HG02943 (cell line): Measurements from ENCODE around the gene DUS1L.

Experiments
- ATAC-seq: cut with Tn5 transposase; IDR thresholded peaks from one replicate; pipeline ENCODE4 v1.9.1; 2021; ENCODE audit warnings: mild to moderate bottlenecking, low read depth, moderate library complexity; ENCODE audit not compliant: unreplicated experiment

Gene DUS1L

DNA sequence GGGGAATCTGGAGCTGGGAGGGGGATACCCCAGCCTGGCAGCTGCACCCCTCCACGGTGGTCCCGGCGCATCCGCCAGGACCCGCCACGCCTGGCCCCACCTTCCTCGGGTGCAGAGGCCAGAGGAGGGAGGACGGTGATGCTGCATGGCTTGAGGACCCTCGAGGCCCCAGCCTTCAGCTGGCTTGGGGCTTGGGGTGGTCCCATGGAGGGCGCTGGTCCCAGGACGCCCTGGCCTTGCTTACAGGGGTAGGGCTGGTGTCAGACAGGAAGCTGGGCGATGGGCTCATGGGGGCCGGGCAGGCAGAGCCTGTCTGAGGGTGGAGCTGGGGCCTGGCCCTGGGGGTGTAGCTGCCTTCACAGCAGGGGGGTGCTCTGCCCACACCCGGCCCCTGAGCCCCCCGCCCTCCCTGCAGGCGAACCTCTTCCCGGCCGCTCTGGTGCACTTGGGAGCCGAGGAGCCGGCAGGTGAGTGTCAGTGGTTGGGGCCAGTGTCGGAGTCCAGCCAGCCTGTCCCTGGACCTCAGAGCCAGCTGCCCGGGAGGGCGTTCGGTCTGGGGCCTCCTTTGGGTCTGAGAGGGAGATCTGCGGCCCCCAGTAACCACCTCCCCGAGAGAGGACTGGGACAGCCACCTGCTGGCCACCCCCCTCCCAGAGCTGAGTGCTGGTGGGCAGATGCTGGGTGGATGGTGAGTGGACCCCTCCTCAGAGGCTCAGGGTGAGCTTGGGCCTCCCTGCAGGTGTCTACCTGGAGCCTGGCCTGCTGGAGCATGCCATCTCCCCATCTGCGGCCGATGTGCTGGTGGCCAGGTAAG is 49.3 kb downstream of the DUS1L start:
- ATAC-seq, result no peak

DNA sequence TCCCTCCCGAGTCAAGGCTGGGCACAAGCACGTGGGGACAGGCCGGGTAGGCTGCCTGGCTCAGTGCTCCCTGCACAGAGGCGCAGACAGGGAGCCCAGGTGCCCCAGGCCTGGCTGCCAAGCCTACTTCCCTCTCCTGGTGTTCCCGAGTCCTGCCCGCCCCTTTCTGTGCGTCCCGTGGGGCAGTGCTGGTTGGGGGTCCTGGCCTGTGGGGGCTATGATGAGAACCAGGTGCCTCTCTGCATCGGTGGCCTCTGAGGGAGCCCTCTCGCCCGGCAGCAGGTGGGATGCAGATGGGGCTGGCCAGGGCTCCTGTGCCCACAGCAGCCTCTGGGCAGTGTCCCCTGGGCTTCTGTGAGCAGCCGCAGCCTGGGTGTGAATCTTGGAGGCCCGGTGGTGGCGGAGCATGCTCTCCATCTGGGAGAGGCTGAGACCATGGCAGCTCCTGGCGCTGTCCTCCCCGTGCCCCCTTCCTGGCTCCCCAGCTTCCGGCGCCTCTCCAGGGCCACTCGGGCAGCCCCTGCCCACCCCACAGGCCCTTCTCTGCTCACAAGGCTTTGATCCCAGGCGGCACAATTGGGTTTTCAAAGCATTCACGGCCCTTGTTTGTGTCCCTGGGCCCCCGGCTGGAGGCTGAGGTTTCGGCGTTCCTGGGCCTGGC is 50.2 kb downstream of the DUS1L start:
- ATAC-seq, result no peak

DNA sequence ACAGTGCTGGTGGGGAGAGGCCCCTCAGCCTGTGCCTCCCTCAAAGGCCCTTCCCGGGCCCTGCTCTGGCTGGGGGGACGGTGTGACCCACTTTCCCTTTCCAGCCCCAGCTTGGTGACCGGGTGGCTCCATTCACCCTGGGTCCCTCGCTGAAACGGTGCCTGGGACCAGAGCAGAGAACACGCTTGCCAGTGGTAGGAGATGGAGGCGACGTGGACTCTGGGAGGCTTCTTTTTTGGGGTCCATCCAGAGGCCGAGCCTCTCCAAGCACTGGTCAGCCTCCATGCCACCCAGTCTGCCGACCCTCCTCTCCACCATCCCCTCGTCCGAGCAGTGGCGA is 50.7 kb downstream of the DUS1L start:
- no peak for ATAC-seq

DNA sequence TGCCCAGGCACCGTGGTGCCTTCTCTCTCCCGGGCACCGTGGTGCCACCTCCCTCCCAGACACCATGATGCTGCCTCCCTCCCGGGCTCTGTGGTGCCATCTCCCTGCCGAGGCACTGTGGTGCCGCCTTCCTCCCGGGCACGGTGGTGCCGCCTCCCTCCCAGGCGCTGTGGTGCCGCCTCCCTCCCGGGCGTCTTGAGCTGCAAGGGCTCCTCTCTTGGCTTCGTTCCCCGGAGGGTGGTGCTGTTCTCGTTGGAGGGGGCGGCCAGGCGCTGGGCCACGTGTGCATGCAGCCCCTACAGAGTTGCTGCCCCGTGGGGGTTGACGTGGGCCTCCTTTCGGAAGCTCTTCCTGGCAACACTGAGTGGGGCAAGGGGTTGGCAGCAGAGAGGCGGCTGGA is 51.2 kb downstream of the DUS1L start:
- ATAC-seq, result no peak

DNA sequence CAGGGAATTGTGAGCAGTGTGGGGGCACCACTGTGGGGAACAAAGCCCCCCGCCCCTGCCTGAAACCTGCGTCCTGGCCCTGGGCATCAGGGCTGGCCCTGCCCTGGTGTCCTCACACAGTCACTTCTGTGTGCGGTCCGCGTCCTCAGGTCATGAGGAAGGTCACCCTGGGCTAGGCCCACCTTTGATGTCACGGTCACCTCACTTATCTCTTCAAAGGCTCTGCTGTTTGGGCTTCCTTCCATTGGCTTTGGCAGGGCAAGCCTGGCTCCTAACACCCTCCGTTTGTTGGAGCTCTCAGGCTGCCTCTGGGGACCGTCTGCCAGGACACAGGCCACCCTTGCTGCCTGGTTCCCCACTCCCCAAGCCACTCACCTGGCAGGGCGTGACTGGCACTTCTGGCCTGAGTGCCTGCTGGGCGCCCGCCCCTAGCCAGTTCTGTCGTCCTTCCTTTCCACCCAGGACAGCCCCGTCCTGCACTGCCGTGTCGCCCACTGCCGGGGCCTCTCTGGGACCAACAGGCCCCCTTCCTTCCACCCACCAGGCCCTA is 51.8 kb downstream of the DUS1L start:
- ATAC-seq, result no peak

DNA sequence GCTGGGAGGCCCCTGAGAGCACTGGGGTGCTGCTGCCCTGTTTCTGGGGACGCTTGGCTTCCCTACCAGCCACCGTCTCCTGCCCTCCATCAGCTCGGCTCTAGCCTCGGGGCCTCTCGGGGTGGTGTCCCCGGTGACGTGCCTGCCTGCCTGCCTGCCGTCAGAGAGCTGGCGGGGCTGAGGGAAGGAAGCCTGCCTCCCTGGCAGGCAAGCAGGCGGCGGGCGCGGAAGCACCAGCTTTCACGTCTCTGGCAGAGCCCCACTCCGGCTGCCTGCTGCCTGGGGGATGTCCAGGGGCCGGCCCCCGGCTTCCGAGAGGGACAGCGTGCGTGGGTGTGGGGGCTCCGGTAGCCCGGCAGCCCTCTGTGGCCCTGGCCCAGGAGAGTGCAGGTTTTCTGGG is 52.3 kb downstream of the DUS1L start:
- no peak for ATAC-seq

DNA sequence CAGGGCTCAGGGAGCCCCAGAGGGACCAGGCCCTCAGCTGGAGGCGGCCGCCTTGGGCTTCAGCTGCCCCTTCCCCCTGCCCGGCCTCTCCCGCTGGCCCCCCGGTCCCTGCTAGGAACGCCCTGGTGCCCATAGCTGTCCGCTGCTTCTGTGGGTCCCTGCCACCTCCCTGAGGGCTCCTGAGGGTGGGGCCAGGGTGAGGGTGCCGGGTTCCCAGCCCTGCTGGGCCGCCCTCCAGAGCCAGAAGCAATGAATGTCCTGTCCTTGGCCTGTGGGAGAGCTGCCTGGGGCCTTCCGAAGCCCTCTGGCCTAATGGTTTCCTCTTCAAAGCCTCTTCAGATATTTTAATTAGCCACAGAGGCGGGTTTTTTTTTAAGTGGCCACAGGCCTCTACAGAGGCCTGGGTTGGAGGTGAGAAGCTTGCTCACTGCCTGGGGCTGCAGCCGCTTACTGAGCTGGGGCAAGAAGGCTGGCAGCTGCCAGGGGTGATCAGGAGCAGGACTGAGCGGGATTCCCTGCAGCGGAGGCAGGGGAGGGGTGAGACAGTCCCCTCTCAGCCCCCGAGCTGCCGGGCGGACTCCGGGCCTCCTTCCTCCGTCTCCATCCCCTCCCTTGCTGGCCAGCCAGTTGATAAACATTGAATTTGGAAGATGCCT is 52.8 kb downstream of the DUS1L start:
- no peak for ATAC-seq

DNA sequence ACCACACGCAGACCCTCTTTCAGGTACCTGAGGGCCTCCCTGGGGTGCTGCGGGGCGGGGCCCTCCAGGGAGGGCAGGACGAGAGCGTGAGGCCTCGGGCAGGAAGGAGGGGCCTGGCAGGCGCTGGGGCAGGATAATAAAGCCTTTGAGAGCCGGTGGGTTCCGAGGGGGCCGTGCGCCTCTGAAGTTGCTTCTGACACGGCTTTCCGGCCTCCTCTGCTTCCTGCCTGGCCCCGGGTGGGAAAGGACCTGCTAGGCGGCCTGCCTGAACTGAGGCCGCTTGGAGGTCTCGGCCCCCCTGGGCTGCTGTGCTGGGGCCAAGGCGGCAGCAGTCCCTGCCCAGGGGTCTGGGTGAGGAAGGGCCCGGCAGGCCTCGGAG is 53.4 kb downstream of the DUS1L start:
- no peak for ATAC-seq

DNA sequence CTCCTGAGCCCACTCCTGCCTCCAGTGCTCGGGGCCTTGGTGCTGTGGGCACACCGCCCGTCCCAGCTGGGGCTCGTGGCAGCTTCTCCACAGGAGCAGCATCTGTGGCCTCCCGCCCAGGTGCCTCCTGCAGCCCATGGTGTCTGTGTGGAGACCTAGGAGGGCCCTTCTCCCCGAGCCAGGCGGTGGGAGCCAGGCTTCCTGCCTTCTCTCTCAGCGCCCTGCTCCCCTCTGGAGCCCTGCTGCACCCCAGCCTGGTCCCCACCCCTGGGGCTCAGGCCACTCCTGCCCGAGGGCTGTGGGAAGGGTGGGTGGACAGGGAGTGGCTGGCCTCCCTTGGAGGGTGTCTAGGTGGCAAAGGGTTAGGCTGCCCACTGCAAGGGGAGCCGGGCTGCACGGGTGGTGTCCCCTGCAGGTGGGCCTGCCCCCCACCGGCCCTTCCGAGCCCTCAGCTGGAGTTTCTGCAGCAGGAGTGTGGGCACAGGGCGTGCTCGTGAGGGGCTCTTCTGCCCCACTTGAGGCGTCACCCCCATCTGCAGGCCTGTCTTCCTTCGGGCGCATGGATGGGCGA is 53.9 kb downstream of the DUS1L start:
- no peak for ATAC-seq

DNA sequence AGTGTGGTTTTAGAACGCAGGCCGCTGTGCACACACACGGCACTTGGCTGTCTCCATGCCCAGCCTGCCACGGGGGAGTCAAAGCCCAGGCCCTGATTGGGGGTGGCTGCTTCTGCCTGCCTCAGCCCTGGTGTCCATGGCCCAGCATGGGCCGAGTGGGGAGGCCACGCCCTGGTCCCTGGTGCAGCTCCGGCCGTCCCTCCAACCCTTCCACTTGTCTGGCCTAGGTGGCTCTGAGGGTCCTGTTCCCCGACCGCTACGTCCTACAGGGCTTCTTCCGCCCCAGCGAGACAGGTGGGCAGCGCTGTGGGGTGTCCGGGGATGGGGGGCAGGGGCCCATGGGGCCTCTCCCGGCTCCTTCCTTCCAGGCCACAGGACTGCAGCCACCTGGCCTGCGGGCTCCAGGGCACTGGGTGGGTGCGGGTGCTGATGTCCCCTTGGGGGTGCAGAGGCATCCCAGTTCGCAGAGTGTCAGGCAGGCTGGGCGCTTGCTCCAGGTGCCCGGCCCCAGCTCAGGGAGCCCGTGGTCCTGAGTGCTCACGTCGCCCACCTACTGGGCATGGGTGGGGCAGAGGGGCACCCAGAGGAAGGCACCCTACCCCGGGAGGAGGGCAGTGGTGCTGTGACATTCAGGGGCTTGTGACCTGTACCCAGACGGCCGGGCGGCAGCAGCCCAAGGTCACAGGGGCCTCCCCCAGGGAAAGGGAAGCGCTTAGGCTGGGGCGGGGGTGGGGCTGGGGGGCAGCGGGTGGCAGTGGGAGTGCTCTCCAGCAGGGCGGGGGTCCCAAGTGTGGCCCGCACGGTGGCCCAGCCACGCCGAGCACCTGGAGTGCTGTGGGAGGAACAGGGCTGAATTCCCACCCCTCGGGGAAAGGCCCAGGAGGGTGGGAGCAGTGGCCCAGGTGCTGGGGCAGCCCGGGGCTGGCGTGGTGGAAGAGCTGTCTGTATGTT is 54.8 kb downstream of the DUS1L start:
- no peak for ATAC-seq

DNA sequence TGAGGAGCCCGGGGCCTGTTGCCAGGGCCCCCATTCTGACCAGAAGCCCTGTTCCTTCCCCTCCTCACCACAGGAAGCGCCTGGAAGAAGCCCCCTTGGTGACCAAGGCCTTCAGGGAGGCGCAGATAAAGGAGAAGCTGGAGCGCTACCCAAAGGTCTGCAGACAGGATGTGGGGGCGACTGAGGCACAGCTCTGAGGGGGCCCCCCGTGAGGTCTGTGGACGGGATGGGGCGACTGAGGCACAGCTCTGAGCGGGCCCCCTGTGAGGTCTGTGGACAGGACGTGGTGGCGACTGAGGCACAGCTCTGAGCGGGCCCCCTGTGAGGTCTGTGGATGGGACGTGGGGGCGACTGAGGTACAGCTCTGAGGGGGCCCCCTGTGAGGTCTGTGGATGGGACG is 56.2 kb downstream of the DUS1L start:
- no peak for ATAC-seq

DNA sequence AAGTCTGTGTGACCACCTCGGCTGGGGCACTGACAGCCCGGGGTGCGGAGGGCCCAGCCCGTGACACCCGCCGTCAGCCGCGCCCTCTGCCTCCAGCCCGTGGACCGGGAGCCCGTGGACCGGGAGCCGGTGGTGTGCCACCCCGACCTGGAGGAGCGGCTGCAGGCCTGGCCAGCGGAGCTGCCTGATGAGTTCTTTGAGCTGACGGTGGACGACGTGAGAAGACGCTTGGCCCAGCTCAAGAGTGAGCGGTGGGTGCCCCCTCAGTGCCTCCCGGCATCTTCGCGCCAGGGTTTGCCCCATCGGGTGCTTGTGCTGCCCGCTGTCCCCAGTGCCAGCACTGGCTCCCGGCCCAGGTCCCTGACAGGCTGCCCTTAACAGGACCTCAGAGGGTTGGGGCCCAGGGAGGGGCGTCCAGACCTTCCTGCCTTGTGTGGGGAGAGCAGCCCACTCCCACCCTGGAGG is 56.6 kb downstream of the DUS1L start:
- no peak for ATAC-seq

DNA sequence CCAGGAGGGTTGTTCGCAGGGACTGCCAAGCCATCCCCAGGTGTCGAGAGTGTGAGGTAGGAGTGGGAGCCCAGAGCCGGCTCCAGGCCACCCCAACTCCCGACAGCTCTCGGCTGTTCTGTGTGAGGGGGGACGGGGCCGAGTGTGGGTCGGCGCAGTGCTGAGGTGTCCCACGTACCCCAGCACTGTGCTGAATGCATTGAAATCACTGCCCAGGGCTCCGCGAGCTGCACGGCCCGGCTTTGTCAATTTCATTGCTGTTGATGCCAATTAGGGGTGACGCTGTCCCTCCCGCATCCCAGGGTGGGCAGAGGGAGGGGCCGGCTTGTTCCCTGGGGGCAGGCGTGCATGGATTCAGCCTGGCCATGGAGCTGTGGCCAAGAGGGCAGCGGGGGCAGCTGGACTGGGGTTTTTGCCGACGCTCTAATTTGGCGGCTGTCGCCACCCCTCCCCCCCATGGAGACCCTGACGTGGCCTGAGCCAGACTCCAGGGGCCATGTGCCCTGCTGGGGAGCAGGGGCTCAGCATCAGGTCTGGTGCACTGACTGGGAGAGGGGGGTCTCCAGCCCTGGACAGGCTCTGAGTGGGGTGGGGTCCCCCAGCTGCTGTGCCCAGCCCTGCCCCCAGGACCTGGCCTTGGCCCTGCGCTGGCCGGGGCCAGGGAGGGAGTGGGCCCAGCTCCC is 57.2 kb downstream of the DUS1L start:
- no peak for ATAC-seq
